Hepatocyte (in vitro differentiated cells): Measurements from ENCODE around the gene CORO2A.

ENCODE experiments used
- CTCF ChIP-seq: fragments of 200-600 bp; sonication (generic); IDR thresholded peaks from 2 replicates; pipeline ENCODE4 v1.5.1; 2016; ENCODE audit warnings: antibody characterized with exemption, mild to moderate bottlenecking; ENCODE audit not compliant: poor library complexity
- EZH2 ChIP-seq: fragments of 200-600 bp; sonication (generic); IDR thresholded peaks from 2 replicates; pipeline ENCODE4 v1.6.1; 2016; ENCODE audit warnings: antibody characterized with exemption, mild to moderate bottlenecking, borderline replicate concordance
- EZH2phosphoT487 ChIP-seq: fragments of 200-600 bp; sonication (generic); IDR thresholded peaks from one replicate; pipeline ENCODE4 v1.6.1; 2018; ENCODE audit warnings: antibody characterized with exemption, mild to moderate bottlenecking, low read depth, moderate library complexity; ENCODE audit not compliant: unreplicated experiment, severe bottlenecking

GRCh38 chr9:98127226-98127625, 65.2 kb downstream of the CORO2A start:
- TF ChIP-seq CTCF = no peak
- no peak for TF ChIP-seq EZH2phosphoT487
- TF ChIP-seq EZH2 = no peak
